Activated CD4-positive, alpha-beta T cell treated with anti-CD3 and anti-CD28 coated beads, Interleukin-2, Interleukin-6, amounts not matched to agents 100 ng/mL and 50 ng/mL, durations not matched to agents 16 hours and 8 hours (primary cell): ENCODE results near the gene VN1R5.
"Not testable (repeated sequence)": the region's sequence is repeated elsewhere in the genome, so short reads cannot be mapped to it uniquely, and the experiment has no call there.

Experiments used
- DNase-seq: peaks from one replicate; pipeline ENCODE4 v3.0.0-alpha.2; 2020

Gene VN1R5

GRCh38 chr1:247255772-247256171 lies at the start of gene VN1R5:
VN1R5 (plus strand) TSS chr1:247256072.
- DNase-seq = not testable (repeated sequence)

GRCh38 chr1:247209396-247209795 lies 46.5 kb upstream of the VN1R5 start:
- no peak for DNase-seq

GRCh38 chr1:247210062-247210375 lies 45.9 kb upstream of the VN1R5 start:
- no peak for DNase-seq

- DNase-seq = peak; percentile 96
Measured at GRCh38 chr1:247210376-247211117, 45.3 kb upstream of the VN1R5 start.

GRCh38 chr1:247211339-247211738 lies 44.5 kb upstream of the VN1R5 start:
- DNase-seq = no peak

- no peak for DNase-seq
Measured at GRCh38 chr1:247212012-247212411, 43.9 kb upstream of the VN1R5 start.

- DNase-seq = peak; percentile 27
Measured at GRCh38 chr1:247212627-247213617, 43.0 kb upstream of the VN1R5 start.

- no peak for DNase-seq
Measured at GRCh38 chr1:247216261-247216660, 39.6 kb upstream of the VN1R5 start.

- no peak for DNase-seq
Measured at GRCh38 chr1:247218121-247218651, 37.7 kb upstream of the VN1R5 start.

- DNase-seq = not testable (repeated sequence)
Measured at GRCh38 chr1:247220280-247220679, 35.6 kb upstream of the VN1R5 start.

GRCh38 chr1:247222840-247223239 lies 33.0 kb upstream of the VN1R5 start:
- DNase-seq = no peak

GRCh38 chr1:247224822-247225221 lies 31.1 kb upstream of the VN1R5 start:
- DNase-seq = no peak

GRCh38 chr1:247228133-247228532 lies 27.7 kb upstream of the VN1R5 start:
- no peak for DNase-seq

GRCh38 chr1:247241691-247242090 lies 14.2 kb upstream of the VN1R5 start:
- no peak for DNase-seq

GRCh38 chr1:247243524-247244137 lies 12.2 kb upstream of the VN1R5 start:
- DNase-seq = no peak

GRCh38 chr1:247246325-247247115 lies 9.4 kb upstream of the VN1R5 start:
- DNase-seq = no peak

- no peak for DNase-seq
Measured at GRCh38 chr1:247247568-247247967, 8.3 kb upstream of the VN1R5 start.

GRCh38 chr1:247266053-247266452 lies 10.2 kb downstream of the VN1R5 start:
- DNase-seq = no peak

GRCh38 chr1:247268390-247269045 lies 12.6 kb downstream of the VN1R5 start:
- DNase-seq = no peak

GRCh38 chr1:247269133-247269532 lies 13.3 kb downstream of the VN1R5 start:
- no peak for DNase-seq

GRCh38 chr1:247270003-247270402 lies 14.1 kb downstream of the VN1R5 start:
- no peak for DNase-seq

GRCh38 chr1:247273013-247273412 lies 17.1 kb downstream of the VN1R5 start:
- DNase-seq = no peak
